NB4 (cell line): Measurements from ENCODE around the gene ANKRD30BL.
"Not testable (repeated sequence)": the region's sequence is repeated elsewhere in the genome, so short reads cannot be mapped to it uniquely, and the experiment has no call there.

Experiments
- POLR2A ChIP-seq: IDR thresholded peaks from 2 replicates; pipeline ENCODE4 v1.6.1; 2011; ENCODE audit warnings: mild to moderate bottlenecking; ENCODE audit not compliant: insufficient read length; ENCODE audit errors: extremely low read depth
- TF ChIP-seq, protein P1 (sequence below): IDR thresholded peaks from 2 replicates; pipeline ENCODE4 v1.6.1; 2011; ENCODE audit warnings: low read depth, low read length
- TF ChIP-seq, protein P2 (sequence below): IDR thresholded peaks from one replicate; pipeline ENCODE4 v1.5.1; 2012; ENCODE audit warnings: low read depth, low read length

DNA sequence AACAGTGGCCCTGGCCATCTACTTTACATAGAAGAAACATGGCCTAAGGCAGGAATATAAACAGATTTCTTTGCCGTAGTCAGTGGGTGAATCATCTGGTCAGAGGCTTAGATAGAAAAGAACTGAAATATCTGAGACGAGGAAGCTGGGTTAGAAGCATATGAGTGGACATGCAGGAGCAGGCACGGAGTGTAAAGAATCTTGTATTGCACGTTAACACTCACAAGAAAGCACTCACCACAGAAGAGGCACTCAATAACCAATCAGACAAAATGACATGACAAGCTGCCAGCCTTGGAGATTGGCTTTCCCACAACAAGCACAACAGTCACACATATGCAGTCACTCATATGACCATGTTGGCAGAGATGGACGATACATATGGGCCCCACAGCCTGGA lies 31.1 kb upstream of the ANKRD30BL start:
- TF ChIP-seq, protein P1, sequence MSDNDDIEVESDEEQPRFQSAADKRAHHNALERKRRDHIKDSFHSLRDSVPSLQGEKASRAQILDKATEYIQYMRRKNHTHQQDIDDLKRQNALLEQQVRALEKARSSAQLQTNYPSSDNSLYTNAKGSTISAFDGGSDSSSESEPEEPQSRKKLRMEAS, result not testable (repeated sequence)
- not testable (repeated sequence) for TF ChIP-seq POLR2A
- TF ChIP-seq, protein P2, sequence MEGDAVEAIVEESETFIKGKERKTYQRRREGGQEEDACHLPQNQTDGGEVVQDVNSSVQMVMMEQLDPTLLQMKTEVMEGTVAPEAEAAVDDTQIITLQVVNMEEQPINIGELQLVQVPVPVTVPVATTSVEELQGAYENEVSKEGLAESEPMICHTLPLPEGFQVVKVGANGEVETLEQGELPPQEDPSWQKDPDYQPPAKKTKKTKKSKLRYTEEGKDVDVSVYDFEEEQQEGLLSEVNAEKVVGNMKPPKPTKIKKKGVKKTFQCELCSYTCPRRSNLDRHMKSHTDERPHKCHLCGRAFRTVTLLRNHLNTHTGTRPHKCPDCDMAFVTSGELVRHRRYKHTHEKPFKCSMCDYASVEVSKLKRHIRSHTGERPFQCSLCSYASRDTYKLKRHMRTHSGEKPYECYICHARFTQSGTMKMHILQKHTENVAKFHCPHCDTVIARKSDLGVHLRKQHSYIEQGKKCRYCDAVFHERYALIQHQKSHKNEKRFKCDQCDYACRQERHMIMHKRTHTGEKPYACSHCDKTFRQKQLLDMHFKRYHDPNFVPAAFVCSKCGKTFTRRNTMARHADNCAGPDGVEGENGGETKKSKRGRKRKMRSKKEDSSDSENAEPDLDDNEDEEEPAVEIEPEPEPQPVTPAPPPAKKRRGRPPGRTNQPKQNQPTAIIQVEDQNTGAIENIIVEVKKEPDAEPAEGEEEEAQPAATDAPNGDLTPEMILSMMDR, result not testable (repeated sequence)
